ENCODE measurements around the gene ALDH1B1.

Gene ALDH1B1

DNA sequence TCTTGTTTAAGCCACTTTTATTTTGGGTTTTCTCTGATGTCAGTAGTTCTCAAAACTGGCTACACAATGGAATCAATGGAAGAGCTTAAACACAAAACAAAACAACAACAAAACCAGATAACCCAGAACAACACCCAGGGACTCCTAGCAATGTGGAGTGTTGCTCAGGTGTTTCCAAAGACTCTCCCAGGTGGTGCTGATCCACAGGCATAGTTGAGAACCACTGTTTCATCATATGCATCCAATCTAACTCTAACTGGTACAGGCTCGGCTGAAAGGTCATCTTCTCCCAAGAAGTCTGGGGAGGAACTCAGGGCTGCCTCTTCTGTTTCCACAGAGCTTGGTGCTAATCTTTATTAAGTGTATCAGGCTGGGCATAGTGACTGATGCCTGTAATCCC is 5.4 kb upstream of the ALDH1B1 start:
- no peak overlapping the region for H3K4me2 ChIP-seq (ENCODE audit: low read depth, low read length, poor library complexity, severe bottlenecking)
- H3K4me1 ChIP-seq (ENCODE audit: insufficient read depth, low read length, poor library complexity, severe bottlenecking): peaks cover 2% of the 10 kb centered on the region
- H4K20me1 ChIP-seq (ENCODE audit: insufficient read depth, low read length, poor library complexity, severe bottlenecking): no peaks in the 10 kb centered on the region
- no peak overlapping the region for H2AFZ ChIP-seq (ENCODE audit: low read length)
- TF ChIP-seq, protein P1, sequence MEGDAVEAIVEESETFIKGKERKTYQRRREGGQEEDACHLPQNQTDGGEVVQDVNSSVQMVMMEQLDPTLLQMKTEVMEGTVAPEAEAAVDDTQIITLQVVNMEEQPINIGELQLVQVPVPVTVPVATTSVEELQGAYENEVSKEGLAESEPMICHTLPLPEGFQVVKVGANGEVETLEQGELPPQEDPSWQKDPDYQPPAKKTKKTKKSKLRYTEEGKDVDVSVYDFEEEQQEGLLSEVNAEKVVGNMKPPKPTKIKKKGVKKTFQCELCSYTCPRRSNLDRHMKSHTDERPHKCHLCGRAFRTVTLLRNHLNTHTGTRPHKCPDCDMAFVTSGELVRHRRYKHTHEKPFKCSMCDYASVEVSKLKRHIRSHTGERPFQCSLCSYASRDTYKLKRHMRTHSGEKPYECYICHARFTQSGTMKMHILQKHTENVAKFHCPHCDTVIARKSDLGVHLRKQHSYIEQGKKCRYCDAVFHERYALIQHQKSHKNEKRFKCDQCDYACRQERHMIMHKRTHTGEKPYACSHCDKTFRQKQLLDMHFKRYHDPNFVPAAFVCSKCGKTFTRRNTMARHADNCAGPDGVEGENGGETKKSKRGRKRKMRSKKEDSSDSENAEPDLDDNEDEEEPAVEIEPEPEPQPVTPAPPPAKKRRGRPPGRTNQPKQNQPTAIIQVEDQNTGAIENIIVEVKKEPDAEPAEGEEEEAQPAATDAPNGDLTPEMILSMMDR (conservative IDR thresholded peaks at IDR 0.05; ENCODE audit: low read length): no peak
- no peak for TF ChIP-seq EZH2phosphoT487 (IDR thresholded peaks at IDR 0.05; ENCODE audit: borderline replicate concordance)
- no peaks in the 10 kb centered on the region for H3K79me2 ChIP-seq (ENCODE audit: insufficient read depth, low read length)
- H3K4me3 ChIP-seq (ENCODE audit: low read length, poor library complexity, severe bottlenecking): no peak overlapping the region
- no peaks in the 10 kb centered on the region for H3K36me3 ChIP-seq (ENCODE audit: insufficient read depth, low read length)
- no peaks in the 10 kb centered on the region for H3F3A ChIP-seq (ENCODE audit: low read depth)
- H3K9ac ChIP-seq (ENCODE audit: low read depth, low read length, poor library complexity, severe bottlenecking): no peak overlapping the region
- no peaks in the 10 kb centered on the region for H3K27me3 ChIP-seq (ENCODE audit: insufficient read depth, low read length, poor library complexity, severe bottlenecking)
- no peaks in the 10 kb centered on the region; the same call in 1 of the 2 replicates for H3K9me3 ChIP-seq (ENCODE audit: insufficient read depth, low read depth, low read length)
- H3K9me2 ChIP-seq (replicated peaks; ENCODE audit: low read depth, low read length): no peaks in the 10 kb centered on the region

DNA sequence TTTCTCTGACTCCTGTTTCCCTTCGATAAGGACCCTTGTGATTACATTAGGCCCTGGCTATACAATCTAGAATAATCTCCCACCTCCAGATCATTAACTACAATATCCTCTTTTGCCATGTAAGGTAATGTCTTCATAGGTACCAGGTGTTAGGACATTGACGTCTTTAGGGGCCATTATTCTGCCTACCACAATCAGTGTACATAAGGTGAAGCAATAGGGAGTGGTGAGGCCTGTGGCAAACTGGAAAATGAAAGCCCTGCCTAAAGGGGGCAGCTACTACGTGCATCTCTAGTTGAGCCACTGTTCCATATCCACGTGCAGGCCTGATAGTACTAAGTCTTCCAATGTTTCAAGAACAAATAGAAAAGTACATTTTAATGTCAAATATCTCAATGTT is 4.8 kb upstream of the ALDH1B1 start:
- Histone ChIP-seq H3K4me2 (ENCODE audit: low read depth, low read length, poor library complexity, severe bottlenecking) (no peak overlapping the region), H2AFZ (ENCODE audit: low read length) (no peak overlapping the region), H3K79me2 (ENCODE audit: insufficient read depth, low read length) (no peaks in the 10 kb centered on the region), H3K4me3 (ENCODE audit: low read length, poor library complexity, severe bottlenecking) (no peak overlapping the region), H3K4me1 (ENCODE audit: insufficient read depth, low read length, poor library complexity, severe bottlenecking) (peaks cover 3% of the 10 kb centered on the region), H3F3A (ENCODE audit: low read depth) (no peaks in the 10 kb centered on the region), H4K20me1 (ENCODE audit: insufficient read depth, low read length, poor library complexity, severe bottlenecking) (no peaks in the 10 kb centered on the region), H3K9me2 (replicated peaks; ENCODE audit: low read depth, low read length) (no peaks in the 10 kb centered on the region), H3K36me3 (ENCODE audit: insufficient read depth, low read length) (no peaks in the 10 kb centered on the region), H3K9ac (ENCODE audit: low read depth, low read length, poor library complexity, severe bottlenecking) (no peak overlapping the region), H3K9me3 (ENCODE audit: insufficient read depth, low read depth, low read length) (no peaks in the 10 kb centered on the region; the same call in 1 of the 2 replicates), H3K27me3 (ENCODE audit: insufficient read depth, low read length, poor library complexity, severe bottlenecking) (no peaks in the 10 kb centered on the region)
- TF ChIP-seq EZH2phosphoT487 (IDR thresholded peaks at IDR 0.05; ENCODE audit: borderline replicate concordance): no peak
- TF ChIP-seq, protein P1 (conservative IDR thresholded peaks at IDR 0.05; ENCODE audit: low read length): no peak

- TF ChIP-seq EZH2phosphoT487 (IDR thresholded peaks at IDR 0.05; ENCODE audit: borderline replicate concordance): no peak
- TF ChIP-seq, protein P1 (conservative IDR thresholded peaks at IDR 0.05; ENCODE audit: low read length): no peak
- Histone ChIP-seq H3K4me3 (ENCODE audit: low read length, poor library complexity, severe bottlenecking) (no peak overlapping the region), H3K4me1 (ENCODE audit: insufficient read depth, low read length, poor library complexity, severe bottlenecking) (peaks cover 11% of the 10 kb centered on the region), H3K9ac (ENCODE audit: low read depth, low read length, poor library complexity, severe bottlenecking) (no peak overlapping the region), H2AFZ (ENCODE audit: low read length) (no peak overlapping the region), H3K9me2 (replicated peaks; ENCODE audit: low read depth, low read length) (no peaks in the 10 kb centered on the region), H3F3A (ENCODE audit: low read depth) (no peaks in the 10 kb centered on the region), H3K4me2 (ENCODE audit: low read depth, low read length, poor library complexity, severe bottlenecking) (no peak overlapping the region), H3K36me3 (ENCODE audit: insufficient read depth, low read length) (no peaks in the 10 kb centered on the region), H4K20me1 (ENCODE audit: insufficient read depth, low read length, poor library complexity, severe bottlenecking) (no peaks in the 10 kb centered on the region), H3K27me3 (ENCODE audit: insufficient read depth, low read length, poor library complexity, severe bottlenecking) (no peaks in the 10 kb centered on the region), H3K79me2 (ENCODE audit: insufficient read depth, low read length) (peaks cover 8% of the 10 kb centered on the region), H3K9me3 (ENCODE audit: insufficient read depth, low read depth, low read length) (no peaks in the 10 kb centered on the region; the same call in 1 of the 2 replicates)
These were observed 3.9 kb upstream of the ALDH1B1 start for GRCh38 chr9:38388283-38389223.
